SH-SY5Y (cell line): Measurements from ENCODE around the gene CPPED1.

Experiments used
- GATA2 ChIP-seq: IDR thresholded peaks from 2 replicates; pipeline ENCODE4 v1.6.1; 2011; ENCODE audit warnings: mild to moderate bottlenecking, low read depth, low read length
- GATA3 ChIP-seq: IDR thresholded peaks from 2 replicates; pipeline ENCODE4 v1.6.1; 2011; ENCODE audit warnings: low read depth, mild to moderate bottlenecking, low read length, moderate library complexity

GRCh38 chr16:12752159-12752558, 51.5 kb downstream of the CPPED1 start:
- peak; percentile 53; the same call in 1 of the 2 replicates for TF ChIP-seq GATA2
- TF ChIP-seq GATA3: peak; percentile 62
